Panc1 (cell line): ENCODE measurements around the gene ROBO2.

Source experiments
- REST ChIP-seq, 2 experiments: IDR thresholded peaks; 2 replicates each; pipeline ENCODE4 v1.6.1; 2011 to 2012; ENCODE audit warnings: low read depth in 2 of 2, control low read depth in 1 of 2, low read length in 1 of 2, mild to moderate bottlenecking in 1 of 2, moderate library complexity in 1 of 2; ENCODE audit not compliant: insufficient read depth in 1 of 2
- TF ChIP-seq, protein P1 (sequence below): fragments of 450-650 bp; IDR thresholded peaks from 2 replicates; pipeline ENCODE4 v1.5.1; 2017; ENCODE audit warnings: mild to moderate bottlenecking

- TF ChIP-seq, protein P1, sequence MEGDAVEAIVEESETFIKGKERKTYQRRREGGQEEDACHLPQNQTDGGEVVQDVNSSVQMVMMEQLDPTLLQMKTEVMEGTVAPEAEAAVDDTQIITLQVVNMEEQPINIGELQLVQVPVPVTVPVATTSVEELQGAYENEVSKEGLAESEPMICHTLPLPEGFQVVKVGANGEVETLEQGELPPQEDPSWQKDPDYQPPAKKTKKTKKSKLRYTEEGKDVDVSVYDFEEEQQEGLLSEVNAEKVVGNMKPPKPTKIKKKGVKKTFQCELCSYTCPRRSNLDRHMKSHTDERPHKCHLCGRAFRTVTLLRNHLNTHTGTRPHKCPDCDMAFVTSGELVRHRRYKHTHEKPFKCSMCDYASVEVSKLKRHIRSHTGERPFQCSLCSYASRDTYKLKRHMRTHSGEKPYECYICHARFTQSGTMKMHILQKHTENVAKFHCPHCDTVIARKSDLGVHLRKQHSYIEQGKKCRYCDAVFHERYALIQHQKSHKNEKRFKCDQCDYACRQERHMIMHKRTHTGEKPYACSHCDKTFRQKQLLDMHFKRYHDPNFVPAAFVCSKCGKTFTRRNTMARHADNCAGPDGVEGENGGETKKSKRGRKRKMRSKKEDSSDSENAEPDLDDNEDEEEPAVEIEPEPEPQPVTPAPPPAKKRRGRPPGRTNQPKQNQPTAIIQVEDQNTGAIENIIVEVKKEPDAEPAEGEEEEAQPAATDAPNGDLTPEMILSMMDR, result no peak
- no peak for TF ChIP-seq REST (IDR thresholded peaks at IDR 0.05; ENCODE audit: insufficient read depth in 1 of 2, low read depth in 2 of 2, low read length in 1 of 2)
Observed at GRCh38 chr3:77672016-77672415, 632.1 kb downstream of the ROBO2 start.
